ENCODE results near the gene PCDHA10.
"Not testable (repeated sequence)": the region's sequence is repeated elsewhere in the genome, so short reads cannot be mapped to it uniquely, and the experiment has no call there.

PCDHA10 gene

GRCh38 chr5:140862441-140863295 lies 7.0 kb downstream of the PCDHA10 start:
- no peak for TF ChIP-seq CTCF (IDR thresholded peaks at IDR 0.05; ENCODE audit: borderline replicate concordance, control extremely low read depth, extremely low read depth, insufficient read depth, missing control alignments)
- in situ Hi-C loops (cut with MboI; ENCODE audit: low sequenced_read_pairs, unreplicated experiment), result no loop called here
- DNase-seq (ENCODE audit: low spot score), result no peak

- TF ChIP-seq CTCF (IDR thresholded peaks at IDR 0.05; ENCODE audit: borderline replicate concordance, control extremely low read depth, extremely low read depth, insufficient read depth, missing control alignments), result no peak
- DNase-seq (ENCODE audit: low spot score), result no peak
- in situ Hi-C loops (cut with MboI; ENCODE audit: low sequenced_read_pairs, unreplicated experiment), result no loop called here
Observed at GRCh38 chr5:140868721-140869554, 13.2 kb downstream of the PCDHA10 start, which contains the start of gene PCDHA11. TSS of gene PCDHA11 (plus strand) at chr5:140868957. CDS start at chr5:140869104, 147 bp downstream.

GRCh38 chr5:140869555-140869886 lies 13.8 kb downstream of the PCDHA10 start:
- TF ChIP-seq CTCF (IDR thresholded peaks at IDR 0.05; ENCODE audit: borderline replicate concordance, control extremely low read depth, extremely low read depth, insufficient read depth, missing control alignments), result no peak
- DNase-seq (ENCODE audit: low spot score), result no peak
- in situ Hi-C loops (cut with MboI; ENCODE audit: low sequenced_read_pairs, unreplicated experiment), result no loop called here

- in situ Hi-C loops (cut with MboI; ENCODE audit: low sequenced_read_pairs, unreplicated experiment), result no loop called here
- TF ChIP-seq CTCF (IDR thresholded peaks at IDR 0.05; ENCODE audit: borderline replicate concordance, control extremely low read depth, extremely low read depth, insufficient read depth, missing control alignments), result no peak
- no peak for DNase-seq (ENCODE audit: low spot score)
Observed at GRCh38 chr5:140870221-140871201, 14.8 kb downstream of the PCDHA10 start.

- in situ Hi-C loops (cut with MboI; ENCODE audit: low sequenced_read_pairs, unreplicated experiment), result no loop called here
- DNase-seq (ENCODE audit: low spot score), result no peak
- no peak for TF ChIP-seq CTCF (IDR thresholded peaks at IDR 0.05; ENCODE audit: borderline replicate concordance, control extremely low read depth, extremely low read depth, insufficient read depth, missing control alignments)
Observed at GRCh38 chr5:140875085-140876065, 19.7 kb downstream of the PCDHA10 start, which contains the start of gene PCDHA12. TSS of gene PCDHA12 (plus strand) at chr5:140875308. CDS start at chr5:140875473, 165 bp downstream.

- DNase-seq (ENCODE audit: low spot score); in situ Hi-C loops (cut with MboI; ENCODE audit: low sequenced_read_pairs, unreplicated experiment): not testable (repeated sequence)
Observed at GRCh38 chr5:140876541-140877261, 21.0 kb downstream of the PCDHA10 start.
